SK-N-SH treated with all-trans-retinoic acid at 6 μM for 48 hours (cell line): ENCODE data around the gene HK2.

Experiments used
- ATAC-seq: fragments of 200-7000 bp; cut with Tn5 transposase; 3 replicates; pipeline ENCODE4 v1.9.1; 2020; ENCODE audit warnings: mild to moderate bottlenecking, moderate library complexity
- ARNTL ChIP-seq: fragments of 450-650 bp; formaldehyde crosslinking; IDR thresholded peaks from 2 replicates; pipeline ENCODE4 v1.5.0; 2020; ENCODE audit warnings: low read depth, mild to moderate bottlenecking, moderate library complexity, borderline replicate concordance
- BACH2 ChIP-seq: fragments of 250-450 bp; sonication (Bioruptor Pico); IDR thresholded peaks from 2 replicates; pipeline ENCODE4 v1.9.0; 2021; ENCODE audit warnings: mild to moderate bottlenecking, borderline replicate concordance
- CREB5 ChIP-seq: fragments of 250-450 bp; sonication (Bioruptor Pico); IDR thresholded peaks from 2 replicates; pipeline ENCODE4 v1.5.1; 2020; ENCODE audit warnings: low read depth, mild to moderate bottlenecking, moderate library complexity
- CSDC2 ChIP-seq: fragments of 250-450 bp; sonication (Bioruptor Pico); IDR thresholded peaks from 2 replicates; pipeline ENCODE4 v1.5.0; 2020; ENCODE audit warnings: mild to moderate bottlenecking, moderate library complexity
- CSRNP3 ChIP-seq: fragments of 250-450 bp; sonication (Bioruptor Pico); IDR thresholded peaks from 2 replicates; pipeline ENCODE4 v1.5.1; 2021; ENCODE audit warnings: mild to moderate bottlenecking, moderate library complexity
- ESRRG ChIP-seq: fragments of 250-450 bp; sonication (Bioruptor Pico); IDR thresholded peaks from 2 replicates; pipeline ENCODE4 v1.6.1; 2021; ENCODE audit warnings: mild to moderate bottlenecking
- GLIS3 ChIP-seq: fragments of 250-450 bp; sonication (Bioruptor Pico); IDR thresholded peaks from 2 replicates; pipeline ENCODE4 v1.5.0; 2020; ENCODE audit warnings: mild to moderate bottlenecking, moderate library complexity
- OSR1 ChIP-seq: fragments of 250-450 bp; sonication (Bioruptor Pico); IDR thresholded peaks from 2 replicates; pipeline ENCODE4 v1.8.0; 2022; ENCODE audit warnings: moderate library complexity, mild to moderate bottlenecking, inconsistent platforms
- PATZ1 ChIP-seq: fragments of 250-450 bp; sonication (Bioruptor Pico); IDR thresholded peaks from 2 replicates; pipeline ENCODE4 v1.8.0; 2020; ENCODE audit warnings: mild to moderate bottlenecking, moderate library complexity, borderline replicate concordance
- POU6F1 ChIP-seq: fragments of 250-450 bp; sonication (Bioruptor Pico); IDR thresholded peaks from 2 replicates; pipeline ENCODE4 v1.8.0; 2021; ENCODE audit warnings: low read depth, mild to moderate bottlenecking, moderate library complexity, borderline replicate concordance
- PPARA ChIP-seq: fragments of 250-450 bp; sonication (Bioruptor Pico); IDR thresholded peaks from 2 replicates; pipeline ENCODE4 v1.5.0; 2020; ENCODE audit warnings: mild to moderate bottlenecking, borderline replicate concordance
- TCF4 ChIP-seq: fragments of 250-450 bp; sonication (Bioruptor Pico); IDR thresholded peaks from 2 replicates; pipeline ENCODE4 v1.8.0; 2021; ENCODE audit warnings: mild to moderate bottlenecking, moderate library complexity, borderline replicate concordance
- TOX ChIP-seq: fragments of 250-450 bp; sonication (Bioruptor Pico); IDR thresholded peaks from 2 replicates; pipeline ENCODE4 v1.8.0; 2021; ENCODE audit warnings: mild to moderate bottlenecking, moderate library complexity, borderline replicate concordance
- TSHZ2 ChIP-seq: fragments of 250-450 bp; sonication (Bioruptor Pico); IDR thresholded peaks from 2 replicates; pipeline ENCODE4 v1.5.0; 2020; ENCODE audit warnings: mild to moderate bottlenecking, moderate library complexity
- ZC3H10 ChIP-seq: fragments of 250-450 bp; sonication (Bioruptor Pico); IDR thresholded peaks from 2 replicates; pipeline ENCODE4 v1.5.1; 2021; ENCODE audit warnings: mild to moderate bottlenecking, moderate library complexity
- ZFP30 ChIP-seq: fragments of 450-650 bp; formaldehyde crosslinking; IDR thresholded peaks from 2 replicates; pipeline ENCODE4 v1.5.0; 2022; ENCODE audit warnings: mild to moderate bottlenecking, moderate library complexity
- ZNF70 ChIP-seq: fragments of 450-650 bp; formaldehyde crosslinking; IDR thresholded peaks from 2 replicates; pipeline ENCODE4 v1.5.0; 2020; ENCODE audit warnings: mild to moderate bottlenecking, moderate library complexity
- ZNF8 ChIP-seq: fragments of 450-650 bp; formaldehyde crosslinking; IDR thresholded peaks from 2 replicates; pipeline ENCODE4 v1.5.0; 2020; ENCODE audit warnings: mild to moderate bottlenecking, moderate library complexity

Gene HK2

GRCh38 chr2:74876081-74876886, 42.4 kb downstream of the HK2 start:
- no peak for TF ChIP-seq OSR1 (CRISPR knock-in tag)
- no peak for TF ChIP-seq BACH2
- no peak for TF ChIP-seq ZFP30
- no peak for TF ChIP-seq POU6F1 (CRISPR knock-in tag)
- TF ChIP-seq ZC3H10 (CRISPR knock-in tag): no peak
- TF ChIP-seq ESRRG (CRISPR knock-in tag): no peak
- TF ChIP-seq GLIS3: no peak
- TF ChIP-seq ZNF70 (CRISPR knock-in tag): no peak
- no peak for TF ChIP-seq TOX (CRISPR knock-in tag)
- no peak for TF ChIP-seq CSRNP3 (CRISPR knock-in tag)
- peak; percentile 94 for ATAC-seq

GRCh38 chr2:74877376-74877775, 43.4 kb downstream of the HK2 start:
- TF ChIP-seq CREB5: no peak
- ATAC-seq: no peak

- ATAC-seq: no peak
- TF ChIP-seq CREB5: no peak
- TF ChIP-seq ZNF8 (CRISPR knock-in tag): no peak
- no peak for TF ChIP-seq TSHZ2 (CRISPR knock-in tag)
- no peak for TF ChIP-seq GLIS3
- TF ChIP-seq ARNTL: no peak
- TF ChIP-seq CSDC2 (CRISPR knock-in tag): no peak
- TF ChIP-seq TCF4 (CRISPR knock-in tag): no peak
- TF ChIP-seq, all 23 proteins: peak for 0
Observed at GRCh38 chr2:74877781-74878433, 44.0 kb downstream of the HK2 start.

- no peak for ATAC-seq
- no peak for TF ChIP-seq ZFP30
- TF ChIP-seq ZNF8 (CRISPR knock-in tag): no peak
- TF ChIP-seq CREB5: no peak
- no peak for TF ChIP-seq PPARA (CRISPR knock-in tag)
- no peak for TF ChIP-seq PATZ1 (CRISPR knock-in tag)
- TF ChIP-seq TOX (CRISPR knock-in tag): no peak
- TF ChIP-seq CSRNP3 (CRISPR knock-in tag): no peak
Observed at GRCh38 chr2:74878551-74878950, 44.6 kb downstream of the HK2 start.
